Osteocyte (in vitro differentiated cells): Measurements from ENCODE around the gene TTC28. TPM values are rescaled to one million over a fixed set of nuclear protein-coding genes. Genes with fewer than 3 reads are reported as not detected.

Experiments
- DNase-seq: peaks from one replicate; pipeline ENCODE4 v3.0.0; 2021; ENCODE audit warnings: mixed read lengths; ENCODE audit not compliant: unreplicated experiment; ENCODE audit errors: extremely low spot score
- H3K27ac Mint-ChIP-seq: one replicate; pipeline ENCODE4 v1.8.0; 2021; ENCODE audit warnings: mild to moderate bottlenecking, mixed read lengths; ENCODE audit not compliant: unreplicated experiment
- H3K27me3 Mint-ChIP-seq: one replicate; pipeline ENCODE4 v1.8.0; 2021; ENCODE audit warnings: mixed read lengths; ENCODE audit not compliant: unreplicated experiment
- H3K36me3 Mint-ChIP-seq: one replicate; pipeline ENCODE4 v1.8.0; 2021; ENCODE audit warnings: mixed read lengths; ENCODE audit not compliant: unreplicated experiment
- H3K4me1 Mint-ChIP-seq: one replicate; pipeline ENCODE4 v1.8.0; 2021; ENCODE audit warnings: mixed read lengths; ENCODE audit not compliant: unreplicated experiment
- H3K4me3 Mint-ChIP-seq: one replicate; pipeline ENCODE4 v1.8.0; 2021; ENCODE audit warnings: mild to moderate bottlenecking, moderate library complexity, mixed read lengths; ENCODE audit not compliant: unreplicated experiment
- H3K9me3 Mint-ChIP-seq: one replicate; pipeline ENCODE4 v1.8.0; 2021; ENCODE audit warnings: mixed read lengths; ENCODE audit not compliant: unreplicated experiment
- total RNA-seq: library from RNA; stranded (reverse); gene quantifications from 2 replicates; pipeline ENCODE4 v1.2.1, GENCODE V29; 2021
- TF ChIP-seq, protein P1 (sequence below): fragments of 200-600 bp; sonication (generic); IDR thresholded peaks from 2 replicates; pipeline ENCODE4 v1.5.0; 2021; ENCODE audit warnings: antibody characterized with exemption, mild to moderate bottlenecking, moderate library complexity

TTC28 gene
- total RNA-seq, 1 donor from 2014 or later = 70.3 TPM

DNA sequence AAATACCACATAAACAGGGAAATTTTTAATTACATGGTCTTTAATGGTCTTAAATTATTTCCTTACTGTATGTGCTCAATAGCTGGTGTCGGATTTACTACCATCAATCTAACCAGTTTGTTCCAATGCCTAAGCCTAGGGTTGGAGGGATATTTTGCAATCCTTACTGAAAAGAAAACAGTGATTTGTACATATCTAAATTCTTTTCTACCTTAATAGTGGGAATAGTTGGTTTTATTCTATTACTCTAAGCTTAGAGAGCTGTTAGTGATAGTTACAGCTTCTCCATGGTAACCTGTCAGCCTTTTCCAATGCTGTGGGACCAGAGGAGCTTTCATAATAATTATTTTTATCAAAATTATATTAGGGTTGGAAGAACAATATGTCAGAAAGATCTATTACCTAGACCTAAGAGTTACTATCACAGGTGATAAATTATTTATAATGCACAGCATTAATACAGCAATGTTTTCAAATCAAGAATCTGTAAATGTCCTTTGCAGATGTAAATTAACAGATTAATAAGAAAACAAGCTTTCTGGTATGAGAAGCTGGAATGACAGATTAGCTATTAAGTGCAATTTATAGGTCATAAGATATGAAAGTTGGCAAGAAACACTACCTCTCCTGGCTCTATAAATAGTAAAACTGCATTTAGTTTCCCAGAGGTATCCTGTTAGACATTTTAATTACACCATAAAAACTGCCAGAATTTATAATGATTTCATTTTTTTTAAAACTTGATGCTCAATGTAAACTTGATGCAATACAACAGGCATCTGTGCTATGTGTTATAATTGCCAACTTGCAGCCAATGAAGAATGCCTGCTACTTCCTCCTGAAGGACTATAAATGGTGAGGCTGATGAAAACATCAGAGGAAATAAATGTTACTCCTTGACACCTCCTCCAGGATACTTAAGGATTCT is 498.6 kb downstream of the TTC28 start:
- H3K27ac Mint-ChIP-seq = no peak overlapping the region
- peaks cover 13% of the 10 kb centered on the region for H3K4me1 Mint-ChIP-seq
- TF ChIP-seq, protein P1, sequence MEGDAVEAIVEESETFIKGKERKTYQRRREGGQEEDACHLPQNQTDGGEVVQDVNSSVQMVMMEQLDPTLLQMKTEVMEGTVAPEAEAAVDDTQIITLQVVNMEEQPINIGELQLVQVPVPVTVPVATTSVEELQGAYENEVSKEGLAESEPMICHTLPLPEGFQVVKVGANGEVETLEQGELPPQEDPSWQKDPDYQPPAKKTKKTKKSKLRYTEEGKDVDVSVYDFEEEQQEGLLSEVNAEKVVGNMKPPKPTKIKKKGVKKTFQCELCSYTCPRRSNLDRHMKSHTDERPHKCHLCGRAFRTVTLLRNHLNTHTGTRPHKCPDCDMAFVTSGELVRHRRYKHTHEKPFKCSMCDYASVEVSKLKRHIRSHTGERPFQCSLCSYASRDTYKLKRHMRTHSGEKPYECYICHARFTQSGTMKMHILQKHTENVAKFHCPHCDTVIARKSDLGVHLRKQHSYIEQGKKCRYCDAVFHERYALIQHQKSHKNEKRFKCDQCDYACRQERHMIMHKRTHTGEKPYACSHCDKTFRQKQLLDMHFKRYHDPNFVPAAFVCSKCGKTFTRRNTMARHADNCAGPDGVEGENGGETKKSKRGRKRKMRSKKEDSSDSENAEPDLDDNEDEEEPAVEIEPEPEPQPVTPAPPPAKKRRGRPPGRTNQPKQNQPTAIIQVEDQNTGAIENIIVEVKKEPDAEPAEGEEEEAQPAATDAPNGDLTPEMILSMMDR = no peak
- H3K36me3 Mint-ChIP-seq = no peaks in the 10 kb centered on the region
- H3K27me3 Mint-ChIP-seq = no peaks in the 10 kb centered on the region
- DNase-seq = no peak
- no peak overlapping the region for H3K4me3 Mint-ChIP-seq
- H3K9me3 Mint-ChIP-seq = peaks cover 5% of the 10 kb centered on the region

DNA sequence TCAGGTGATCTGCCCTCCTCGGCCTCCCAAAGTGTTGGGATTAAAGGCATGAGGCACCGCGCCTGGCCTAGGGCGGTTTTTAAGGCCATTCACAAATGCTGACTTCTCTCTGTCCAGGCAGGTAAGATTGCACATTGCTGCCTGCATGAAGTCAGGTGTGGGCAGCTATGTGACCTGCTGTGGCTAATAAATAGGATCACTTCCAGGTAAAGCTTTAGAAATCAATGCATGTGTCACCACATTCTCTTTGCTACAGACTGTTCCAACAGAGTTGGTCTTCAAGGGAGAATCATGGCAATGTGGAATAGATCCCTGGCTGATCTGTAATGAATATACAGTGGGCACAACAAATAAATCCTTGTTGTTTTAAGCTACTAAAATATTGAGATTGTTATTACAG is 500.2 kb downstream of the TTC28 start:
- Mint-ChIP-seq H3K27ac (no peak overlapping the region), H3K4me1 (peaks cover 11% of the 10 kb centered on the region), H3K4me3 (no peak overlapping the region), H3K36me3 (no peaks in the 10 kb centered on the region), H3K9me3 (peaks cover 5% of the 10 kb centered on the region), H3K27me3 (no peaks in the 10 kb centered on the region)
- TF ChIP-seq, protein P1 = no peak
- DNase-seq = no peak

DNA sequence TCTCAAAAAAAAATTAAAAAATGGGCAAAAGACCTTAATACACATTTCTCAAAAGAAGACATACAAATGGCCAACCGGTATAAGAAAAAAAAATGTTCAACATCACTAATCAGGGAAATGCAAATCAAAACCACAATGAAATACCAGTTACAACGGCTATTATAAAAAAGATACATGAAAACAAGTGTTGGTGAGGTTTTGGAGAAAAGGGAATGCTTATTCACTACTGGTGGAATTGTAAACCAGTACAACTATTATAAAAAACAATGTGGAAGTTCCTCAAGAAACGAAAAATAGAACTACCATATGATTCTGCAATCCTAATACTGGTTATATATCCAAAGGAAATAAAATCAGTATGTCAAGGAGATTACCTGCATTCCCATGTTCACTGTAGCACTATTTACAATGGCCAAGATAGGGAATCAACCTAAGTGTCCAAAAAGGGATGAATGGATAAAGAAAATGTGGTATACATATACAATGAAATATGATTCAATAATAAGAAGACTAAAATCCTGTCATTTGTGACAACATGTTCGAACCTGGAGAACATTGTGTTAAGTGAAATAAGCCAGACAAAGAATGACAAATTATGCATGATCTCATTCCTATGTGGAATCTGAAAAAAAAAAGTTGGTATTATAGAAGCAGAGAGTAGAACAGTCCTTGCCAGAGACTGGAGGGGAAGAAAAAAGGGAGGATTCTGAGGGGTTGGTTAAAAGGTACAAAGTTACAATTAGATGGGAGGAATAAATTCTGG is 503.7 kb downstream of the TTC28 start:
- no peak for DNase-seq
- H3K27me3 Mint-ChIP-seq = no peaks in the 10 kb centered on the region
- no peaks in the 10 kb centered on the region for H3K36me3 Mint-ChIP-seq
- peaks cover 3% of the 10 kb centered on the region for H3K4me1 Mint-ChIP-seq
- H3K27ac Mint-ChIP-seq = no peak overlapping the region
- no peak overlapping the region for H3K4me3 Mint-ChIP-seq
- peaks cover 5% of the 10 kb centered on the region for H3K9me3 Mint-ChIP-seq
- TF ChIP-seq, protein P1 = no peak

DNA sequence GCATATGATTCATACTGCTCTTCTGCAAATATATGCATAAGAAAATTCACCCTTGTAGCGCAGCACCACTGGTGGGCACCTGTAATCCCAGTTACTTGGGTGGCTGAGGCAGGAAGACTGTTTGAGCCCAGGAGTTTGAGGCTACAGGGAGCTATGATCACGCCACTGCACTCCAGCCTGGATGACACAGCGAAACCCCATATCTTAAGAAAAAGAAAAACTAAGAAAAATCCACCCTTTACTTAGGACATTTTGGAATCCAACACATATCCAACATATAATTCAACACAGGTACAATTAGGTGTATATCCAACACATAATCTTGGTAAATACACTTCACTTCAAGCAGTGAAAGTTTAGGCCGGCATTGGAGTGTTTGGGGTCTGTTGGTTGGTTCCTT is 505.1 kb downstream of the TTC28 start:
- no peaks in the 10 kb centered on the region for H3K27me3 Mint-ChIP-seq
- H3K4me3 Mint-ChIP-seq = no peak overlapping the region
- H3K4me1 Mint-ChIP-seq = peaks cover 5% of the 10 kb centered on the region
- peaks cover 5% of the 10 kb centered on the region for H3K9me3 Mint-ChIP-seq
- no peak for DNase-seq
- TF ChIP-seq, protein P1 = no peak
- no peaks in the 10 kb centered on the region for H3K36me3 Mint-ChIP-seq
- H3K27ac Mint-ChIP-seq = no peak overlapping the region
